ENCODE results near the gene ASPN. TPM values are rescaled to one million over a fixed set of nuclear protein-coding genes. Genes with fewer than 3 reads are reported as not detected.

The ASPN gene
- total and polyA plus RNA-seq, 10 of the 15 experiments (the other 5 are each of a cell fraction or from before 2014, with no cell fraction given), result 0.03 to 0.47 (median 0.42) TPM; not detected in 7

DNA sequence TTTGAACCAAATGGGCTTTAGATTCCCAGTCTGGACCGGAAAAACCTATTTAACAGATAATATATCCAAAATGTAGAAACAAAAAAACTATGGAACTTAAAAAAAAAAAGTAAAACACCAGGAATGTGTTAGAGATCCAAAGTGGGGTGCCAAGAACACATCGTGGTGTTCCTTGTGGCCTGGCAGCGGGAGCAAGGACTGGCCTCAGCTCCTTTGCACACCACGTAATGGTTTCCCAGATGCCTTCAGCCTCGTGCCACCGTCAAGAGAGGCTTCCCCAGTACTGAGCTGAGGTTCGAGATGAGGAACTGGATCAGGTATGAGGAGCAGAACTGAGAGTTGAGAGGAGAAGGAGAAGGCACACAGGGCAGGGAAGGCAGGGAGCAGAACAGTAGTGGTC, 3.5 kb downstream of the ASPN start (continued):
- TF ChIP-seq, protein P1, sequence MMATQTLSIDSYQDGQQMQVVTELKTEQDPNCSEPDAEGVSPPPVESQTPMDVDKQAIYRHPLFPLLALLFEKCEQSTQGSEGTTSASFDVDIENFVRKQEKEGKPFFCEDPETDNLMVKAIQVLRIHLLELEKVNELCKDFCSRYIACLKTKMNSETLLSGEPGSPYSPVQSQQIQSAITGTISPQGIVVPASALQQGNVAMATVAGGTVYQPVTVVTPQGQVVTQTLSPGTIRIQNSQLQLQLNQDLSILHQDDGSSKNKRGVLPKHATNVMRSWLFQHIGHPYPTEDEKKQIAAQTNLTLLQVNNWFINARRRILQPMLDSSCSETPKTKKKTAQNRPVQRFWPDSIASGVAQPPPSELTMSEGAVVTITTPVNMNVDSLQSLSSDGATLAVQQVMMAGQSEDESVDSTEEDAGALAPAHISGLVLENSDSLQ (IDR thresholded peaks at IDR 0.05), result no peak
- TF ChIP-seq PML (IDR thresholded peaks at IDR 0.05; ENCODE audit: low read length), result no peak
- TF ChIP-seq SRF (IDR thresholded peaks at IDR 0.05; ENCODE audit: low read depth in 2 of 2, low read length in 2 of 2), result no peak
- TF ChIP-seq, protein P2, sequence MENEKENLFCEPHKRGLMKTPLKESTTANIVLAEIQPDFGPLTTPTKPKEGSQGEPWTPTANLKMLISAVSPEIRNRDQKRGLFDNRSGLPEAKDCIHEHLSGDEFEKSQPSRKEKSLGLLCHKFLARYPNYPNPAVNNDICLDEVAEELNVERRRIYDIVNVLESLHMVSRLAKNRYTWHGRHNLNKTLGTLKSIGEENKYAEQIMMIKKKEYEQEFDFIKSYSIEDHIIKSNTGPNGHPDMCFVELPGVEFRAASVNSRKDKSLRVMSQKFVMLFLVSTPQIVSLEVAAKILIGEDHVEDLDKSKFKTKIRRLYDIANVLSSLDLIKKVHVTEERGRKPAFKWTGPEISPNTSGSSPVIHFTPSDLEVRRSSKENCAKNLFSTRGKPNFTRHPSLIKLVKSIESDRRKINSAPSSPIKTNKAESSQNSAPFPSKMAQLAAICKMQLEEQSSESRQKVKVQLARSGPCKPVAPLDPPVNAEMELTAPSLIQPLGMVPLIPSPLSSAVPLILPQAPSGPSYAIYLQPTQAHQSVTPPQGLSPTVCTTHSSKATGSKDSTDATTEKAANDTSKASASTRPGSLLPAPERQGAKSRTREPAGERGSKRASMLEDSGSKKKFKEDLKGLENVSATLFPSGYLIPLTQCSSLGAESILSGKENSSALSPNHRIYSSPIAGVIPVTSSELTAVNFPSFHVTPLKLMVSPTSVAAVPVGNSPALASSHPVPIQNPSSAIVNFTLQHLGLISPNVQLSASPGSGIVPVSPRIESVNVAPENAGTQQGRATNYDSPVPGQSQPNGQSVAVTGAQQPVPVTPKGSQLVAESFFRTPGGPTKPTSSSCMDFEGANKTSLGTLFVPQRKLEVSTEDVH (IDR thresholded peaks at IDR 0.05; ENCODE audit: low read depth, partially characterized antibody), result no peak
- no peak for TF ChIP-seq RELA (IDR thresholded peaks at IDR 0.05; ENCODE audit: borderline replicate concordance, partially characterized antibody)

DNA sequence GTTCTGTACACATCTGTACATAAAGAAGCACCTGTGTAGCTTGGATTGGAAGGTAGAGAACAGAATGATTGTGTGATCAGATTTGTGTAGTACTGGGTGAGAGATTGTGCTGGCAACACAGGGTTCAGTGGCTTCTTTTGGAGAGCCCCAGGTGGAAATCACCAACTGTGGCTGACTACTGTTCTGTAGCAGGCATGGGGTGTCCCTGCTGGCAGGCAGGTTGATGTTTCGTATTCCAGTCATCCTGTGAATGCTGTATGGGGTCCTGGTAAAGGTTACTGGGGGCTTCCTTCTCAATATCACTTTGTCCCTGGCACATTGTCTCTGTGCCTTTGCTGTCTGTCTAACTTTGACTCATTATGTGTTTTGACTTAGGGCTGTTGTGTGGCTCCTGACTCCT, 5.3 kb downstream of the ASPN start:
- FAIRE-seq (no peak), DNase-seq (ENCODE audit: low read depth, low spot score) (peak; percentile 44), ATAC-seq (peak; percentile 96)
- H3K4me2 ChIP-seq (ENCODE audit: control insufficient read depth, insufficient read depth), result no peak overlapping the region; the same call in 1 of the 2 replicates
- in situ Hi-C loops (cut with MboI), result no loop called here
- H3K4me1 ChIP-seq (ENCODE audit: control insufficient read depth, insufficient read depth, low read length), result peaks cover 9% of the 10 kb centered on the region
- H3K9ac ChIP-seq (ENCODE audit: control insufficient read depth, insufficient read depth, low read length), result no peak overlapping the region
- SMC1A ChIA-PET (ENCODE audit: uncharacterized antibody, unreplicated experiment), result interaction anchor here (1.1 to 1.9 kb wide), 4 partner anchors 9 to 149 kb away, joined by 3 to 9 read pairs (median 6); partner anchors contain the start of gene OGN
- no peak overlapping the region for H2AFZ ChIP-seq (ENCODE audit: control insufficient read depth, low read depth, low read length)
- H4K20me1 ChIP-seq (ENCODE audit: control insufficient read depth, insufficient read depth), result no peaks in the 10 kb centered on the region
- intact Hi-C loops (cut with micrococcal nuclease; ENCODE audit: unreplicated experiment), result no loop called here
- H3K4me3 ChIP-seq, result no peak overlapping the region
- no peaks in the 10 kb centered on the region for H3K36me3 ChIP-seq (ENCODE audit: control insufficient read depth in 2 of 2, insufficient read depth in 2 of 2, low read length in 1 of 2)
- RAD21 ChIA-PET (ENCODE audit: unreplicated experiment), result no interaction called here
- no TSS peak for BruUV-seq (replicated peaks)
- 0% methylated on average over 1 of the region's 1 CpG for WGBS (ENCODE audit: insufficient coverage, insufficient replicate concordance, low lambda C conversion rate, missing lambda C conversion rate)
- POLR2A ChIA-PET, result interaction anchor here (0.8 kb wide), 1 partner anchor 57 kb away, joined by 4 read pairs; no protein-coding TSS in a partner anchor
- H3K27me3 ChIP-seq (replicated peaks in 1 of 2; ENCODE audit: control insufficient read depth in 2 of 2, insufficient read depth in 2 of 2, low read length in 1 of 2), result no peaks in the 10 kb centered on the region
- CTCF ChIA-PET, result interaction anchor here (0.8 to 1.8 kb wide), 6 partner anchors 9 to 338 kb away, joined by 3 to 6 read pairs (median 3); no protein-coding TSS in a partner anchor
- no peak overlapping the region for H3K27ac ChIP-seq (ENCODE audit: control insufficient read depth, insufficient read depth)
- no peaks in the 10 kb centered on the region for H3K9me3 ChIP-seq (replicated peaks; ENCODE audit: control insufficient read depth, insufficient read depth, low read length)
- no peaks in the 10 kb centered on the region for H3K79me2 ChIP-seq (ENCODE audit: control insufficient read depth, insufficient read depth, low read length)
- TF ChIP-seq, protein P3, sequence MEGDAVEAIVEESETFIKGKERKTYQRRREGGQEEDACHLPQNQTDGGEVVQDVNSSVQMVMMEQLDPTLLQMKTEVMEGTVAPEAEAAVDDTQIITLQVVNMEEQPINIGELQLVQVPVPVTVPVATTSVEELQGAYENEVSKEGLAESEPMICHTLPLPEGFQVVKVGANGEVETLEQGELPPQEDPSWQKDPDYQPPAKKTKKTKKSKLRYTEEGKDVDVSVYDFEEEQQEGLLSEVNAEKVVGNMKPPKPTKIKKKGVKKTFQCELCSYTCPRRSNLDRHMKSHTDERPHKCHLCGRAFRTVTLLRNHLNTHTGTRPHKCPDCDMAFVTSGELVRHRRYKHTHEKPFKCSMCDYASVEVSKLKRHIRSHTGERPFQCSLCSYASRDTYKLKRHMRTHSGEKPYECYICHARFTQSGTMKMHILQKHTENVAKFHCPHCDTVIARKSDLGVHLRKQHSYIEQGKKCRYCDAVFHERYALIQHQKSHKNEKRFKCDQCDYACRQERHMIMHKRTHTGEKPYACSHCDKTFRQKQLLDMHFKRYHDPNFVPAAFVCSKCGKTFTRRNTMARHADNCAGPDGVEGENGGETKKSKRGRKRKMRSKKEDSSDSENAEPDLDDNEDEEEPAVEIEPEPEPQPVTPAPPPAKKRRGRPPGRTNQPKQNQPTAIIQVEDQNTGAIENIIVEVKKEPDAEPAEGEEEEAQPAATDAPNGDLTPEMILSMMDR (IDR thresholded peaks at IDR 0.05 in 2 of 3, conservative IDR thresholded peaks at IDR 0.05 in 1 of 3; ENCODE audit: control insufficient read depth in 2 of 3, extremely low read depth in 1 of 3, insufficient read depth in 1 of 3, low read depth in 3 of 3, low read length in 3 of 3), result no peak
- TF ChIP-seq ESRRA (IDR thresholded peaks at IDR 0.05; ENCODE audit: low read length), result no peak
- TF ChIP-seq, protein P2 (IDR thresholded peaks at IDR 0.05; ENCODE audit: low read depth, partially characterized antibody), result no peak
- TF ChIP-seq IKZF1 (conservative IDR thresholded peaks at IDR 0.05), result peak; percentile 42
- no peak for TF ChIP-seq STAT3 (IDR thresholded peaks at IDR 0.05; ENCODE audit: low read depth, low read length)
- TF ChIP-seq TARDBP (IDR thresholded peaks at IDR 0.05; ENCODE audit: borderline replicate concordance), result no peak
- TF ChIP-seq, protein P4, sequence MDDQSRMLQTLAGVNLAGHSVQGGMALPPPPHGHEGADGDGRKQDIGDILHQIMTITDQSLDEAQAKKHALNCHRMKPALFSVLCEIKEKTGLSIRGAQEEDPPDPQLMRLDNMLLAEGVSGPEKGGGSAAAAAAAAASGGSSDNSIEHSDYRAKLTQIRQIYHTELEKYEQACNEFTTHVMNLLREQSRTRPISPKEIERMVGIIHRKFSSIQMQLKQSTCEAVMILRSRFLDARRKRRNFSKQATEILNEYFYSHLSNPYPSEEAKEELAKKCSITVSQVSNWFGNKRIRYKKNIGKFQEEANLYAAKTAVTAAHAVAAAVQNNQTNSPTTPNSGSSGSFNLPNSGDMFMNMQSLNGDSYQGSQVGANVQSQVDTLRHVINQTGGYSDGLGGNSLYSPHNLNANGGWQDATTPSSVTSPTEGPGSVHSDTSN (IDR thresholded peaks at IDR 0.05; ENCODE audit: insufficient replicate concordance, low read depth, low read length), result no peak
- TF ChIP-seq HDAC6 (IDR thresholded peaks at IDR 0.05; ENCODE audit: unreplicated experiment), result no peak

All from GM12878 (cell line).